Upper lobe of right lung (tissue), 1 donor: Measurements from ENCODE around the gene PCGF3. TPM values are rescaled to one million over a fixed set of nuclear protein-coding genes. Genes with fewer than 3 reads are reported as not detected.
"Not testable (repeated sequence)": the region's sequence is repeated elsewhere in the genome, so short reads cannot be mapped to it uniquely, and the experiment has no call there.

Source experiments
- ATAC-seq: fragments of 200-7000 bp; cut with Tn5 transposase; one replicate; pipeline ENCODE4 v1.9.1; 2020; ENCODE audit warnings: mild to moderate bottlenecking, moderate library complexity
- DNase-seq: peaks from one replicate; pipeline ENCODE4 v3.0.0-alpha.2; 2020
- H3K27ac ChIP-seq: fragments of 200-600 bp; one replicate; pipeline ENCODE4 v1.8.0; 2022
- H3K27me3 ChIP-seq: fragments of 200-600 bp; one replicate; pipeline ENCODE4 v1.8.0; 2022; ENCODE audit warnings: mild to moderate bottlenecking
- H3K36me3 ChIP-seq: fragments of 200-600 bp; one replicate; pipeline ENCODE4 v1.8.0; 2022
- H3K4me1 ChIP-seq: fragments of 200-600 bp; one replicate; pipeline ENCODE4 v1.8.0; 2022
- H3K4me3 ChIP-seq: fragments of 200-600 bp; one replicate; pipeline ENCODE4 v1.8.0; 2022; ENCODE audit warnings: mild to moderate bottlenecking
- H3K9me3 ChIP-seq: fragments of 200-600 bp; one replicate; pipeline ENCODE4 v1.8.0; 2022
- intact Hi-C: fragments of 100-400 bp; cut with DNase I; formaldehyde crosslinking; loops from one replicate; pipeline ENCODE4 v1.11.0; 2022
- total RNA-seq: library from RNA; stranded (reverse); fragmentation: NEBNext Ultra II Directional; extraction: Animal tissue kit (Norgen Biotek cat#: 25700); gene quantifications from one replicate; pipeline ENCODE4 v1.2.1, GENCODE V29; 2021
- TF ChIP-seq, protein P1 (sequence below): fragments of 200-600 bp; IDR thresholded peaks from one replicate; pipeline ENCODE4 v1.8.0; 2022; ENCODE audit warnings: antibody characterized with exemption
- donor health status: DM: no; HTN: yes; CAD: no; lungs with severe emphysema.

The PCGF3 gene
- total RNA-seq, 1 donor from 2014 or later, result 42.2 TPM

- DNase-seq (no peak), ATAC-seq (no peak)
- TF ChIP-seq, protein P1, sequence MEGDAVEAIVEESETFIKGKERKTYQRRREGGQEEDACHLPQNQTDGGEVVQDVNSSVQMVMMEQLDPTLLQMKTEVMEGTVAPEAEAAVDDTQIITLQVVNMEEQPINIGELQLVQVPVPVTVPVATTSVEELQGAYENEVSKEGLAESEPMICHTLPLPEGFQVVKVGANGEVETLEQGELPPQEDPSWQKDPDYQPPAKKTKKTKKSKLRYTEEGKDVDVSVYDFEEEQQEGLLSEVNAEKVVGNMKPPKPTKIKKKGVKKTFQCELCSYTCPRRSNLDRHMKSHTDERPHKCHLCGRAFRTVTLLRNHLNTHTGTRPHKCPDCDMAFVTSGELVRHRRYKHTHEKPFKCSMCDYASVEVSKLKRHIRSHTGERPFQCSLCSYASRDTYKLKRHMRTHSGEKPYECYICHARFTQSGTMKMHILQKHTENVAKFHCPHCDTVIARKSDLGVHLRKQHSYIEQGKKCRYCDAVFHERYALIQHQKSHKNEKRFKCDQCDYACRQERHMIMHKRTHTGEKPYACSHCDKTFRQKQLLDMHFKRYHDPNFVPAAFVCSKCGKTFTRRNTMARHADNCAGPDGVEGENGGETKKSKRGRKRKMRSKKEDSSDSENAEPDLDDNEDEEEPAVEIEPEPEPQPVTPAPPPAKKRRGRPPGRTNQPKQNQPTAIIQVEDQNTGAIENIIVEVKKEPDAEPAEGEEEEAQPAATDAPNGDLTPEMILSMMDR, result no peak
- Histone ChIP-seq H3K27ac (no peak overlapping the region), H3K27me3 (no peaks in the 10 kb centered on the region), H3K9me3 (no peaks in the 10 kb centered on the region), H3K4me1 (peaks cover 24% of the 10 kb centered on the region), H3K4me3 (no peak overlapping the region), H3K36me3 (no peaks in the 10 kb centered on the region)
- intact Hi-C loops, result no loop called here
These were observed 2.1 kb upstream of the PCGF3 start for GRCh38 chr4:703336-704197.

- Histone ChIP-seq H3K27me3 (no peaks in the 10 kb centered on the region), H3K4me3 (no peak overlapping the region), H3K4me1 (peaks cover 23% of the 10 kb centered on the region), H3K9me3 (no peaks in the 10 kb centered on the region), H3K36me3 (no peaks in the 10 kb centered on the region), H3K27ac (no peak overlapping the region)
- no peak for DNase-seq
- no peak for ATAC-seq
- TF ChIP-seq, protein P1, result no peak
- intact Hi-C loops, result no loop called here
These were observed 1.3 kb upstream of the PCGF3 start for GRCh38 chr4:704198-704891.

GRCh38 chr4:704971-705277 is 708 bp upstream of the PCGF3 start:
- TF ChIP-seq, protein P1, result no peak
- intact Hi-C loops, result no loop called here
- H3K9me3 ChIP-seq, result no peaks in the 10 kb centered on the region
- H3K36me3 ChIP-seq, result no peaks in the 10 kb centered on the region
- H3K27me3 ChIP-seq, result no peaks in the 10 kb centered on the region
- no peak for ATAC-seq
- peak overlapping the region; percentile 87 for H3K4me3 ChIP-seq
- H3K27ac ChIP-seq, result peak overlapping the region; percentile 65
- no peak for DNase-seq
- peaks cover 18% of the 10 kb centered on the region for H3K4me1 ChIP-seq

DNA sequence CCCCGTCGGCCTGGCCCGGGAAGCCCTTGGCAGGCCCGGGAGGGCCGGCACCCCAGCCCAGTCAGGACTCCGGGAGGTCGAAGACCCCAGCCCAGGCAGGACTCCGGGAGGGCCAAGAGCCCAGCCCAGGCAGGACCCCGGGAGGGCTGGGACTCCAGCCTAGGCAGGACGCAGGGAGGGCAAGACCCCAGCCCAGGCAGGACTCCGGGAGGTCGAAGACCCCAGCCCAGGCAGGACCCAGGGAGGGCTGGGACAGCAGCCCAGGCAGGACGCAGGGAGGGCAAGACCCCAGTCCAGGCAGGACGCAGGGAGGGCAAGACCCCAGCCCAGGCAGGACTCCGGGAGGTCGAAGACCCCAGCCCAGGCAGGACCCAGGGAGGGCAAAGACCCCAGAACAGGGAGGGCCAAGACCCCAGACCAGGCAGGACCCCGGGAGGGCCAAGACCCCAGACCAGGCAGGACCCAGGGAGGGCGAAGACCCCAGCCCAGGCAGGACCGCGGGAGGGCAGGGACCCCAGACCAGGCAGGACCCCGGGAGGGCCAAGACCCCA is 526 bp downstream of the PCGF3 start:
- peak overlapping the region; percentile 87 for H3K4me3 ChIP-seq
- H3K4me1 ChIP-seq, result peaks cover 17% of the 10 kb centered on the region
- H3K9me3 ChIP-seq, DNase-seq, H3K27me3 ChIP-seq, H3K36me3 ChIP-seq, intact Hi-C loops, ATAC-seq: not testable (repeated sequence)
- peak overlapping the region; percentile 93 for H3K27ac ChIP-seq

DNA sequence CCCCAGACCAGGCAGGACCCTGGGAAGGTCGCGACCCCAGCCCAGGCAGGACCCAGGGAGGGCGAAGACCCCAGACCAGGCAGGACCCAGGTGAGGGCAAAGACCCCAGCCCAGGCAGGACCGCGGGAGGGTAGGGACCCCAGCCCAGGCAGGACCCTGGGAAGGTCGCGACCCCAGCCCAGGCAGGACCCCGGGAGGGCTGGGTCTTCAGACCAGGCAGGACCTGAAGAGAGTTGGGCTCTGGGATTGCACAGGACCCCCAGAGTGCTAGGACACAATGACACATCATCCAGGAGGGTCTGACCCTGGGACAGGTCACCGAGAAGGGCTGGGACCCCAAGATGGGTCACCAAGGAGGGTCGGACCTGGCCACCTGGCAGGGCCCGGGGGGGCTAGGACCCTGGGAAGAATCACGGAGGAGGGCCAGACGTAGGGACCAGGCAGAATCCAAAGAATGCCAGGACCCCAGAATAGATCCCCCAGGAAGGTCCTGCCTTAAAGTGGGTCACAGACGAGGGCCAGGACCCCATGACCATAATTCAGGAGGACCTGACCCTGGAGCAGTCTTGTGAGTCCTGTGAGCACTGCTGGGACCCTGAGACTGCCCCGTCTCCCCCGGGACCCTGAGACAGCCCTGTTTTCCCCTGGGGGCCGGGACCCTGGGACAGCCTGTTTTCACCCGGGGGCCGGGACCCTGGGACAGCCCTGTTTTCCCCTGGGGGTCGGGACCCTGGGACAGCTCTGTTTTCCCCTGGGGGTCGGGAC is 1.4 kb downstream of the PCGF3 start:
- Histone ChIP-seq H3K4me3 (peak overlapping the region; percentile 42), H3K27ac (peak overlapping the region; percentile 3), H3K36me3 (no peaks in the 10 kb centered on the region), H3K27me3 (no peaks in the 10 kb centered on the region), H3K4me1 (peaks cover 17% of the 10 kb centered on the region), H3K9me3 (no peaks in the 10 kb centered on the region)
- TF ChIP-seq, protein P1, result no peak
- intact Hi-C loops, result no loop called here
- ATAC-seq, result no peak
- no peak for DNase-seq
